Fibroblast of peridontal ligament (primary cell): ENCODE results near the gene MRPL9.

ENCODE experiments used
- DNase-seq: peaks from one replicate; pipeline ENCODE4 v3.0.0-alpha.2; 2010; ENCODE audit errors: extremely low read depth

Gene MRPL9

GRCh38 chr1:151762941-151763921 lies at the start of gene MRPL9:
Gene MRPL9, minus strand, starts transcription at chr1:151763496. Its CDS starts 17 bp downstream, at chr1:151763479.
- peak; percentile 66 for DNase-seq

- no peak for DNase-seq
Observed at GRCh38 chr1:151811181-151811580, 47.9 kb upstream of the MRPL9 start.

- no peak for DNase-seq
Observed at GRCh38 chr1:151809985-151810556, 46.8 kb upstream of the MRPL9 start.

GRCh38 chr1:151809290-151809984 lies 46.1 kb upstream of the MRPL9 start:
- DNase-seq = no peak

- DNase-seq = no peak
Observed at GRCh38 chr1:151807766-151808165, 44.5 kb upstream of the MRPL9 start.

- no peak for DNase-seq
Observed at GRCh38 chr1:151807131-151807530, 43.8 kb upstream of the MRPL9 start.

- no peak for DNase-seq
Observed at GRCh38 chr1:151806170-151806569, 42.9 kb upstream of the MRPL9 start.

- DNase-seq = no peak
Observed at GRCh38 chr1:151805066-151805820, 41.9 kb upstream of the MRPL9 start, which contains the start of gene LINGO4. Gene LINGO4, minus strand, starts transcription at chr1:151805419. Its CDS starts 2,715 bp downstream, at chr1:151802704.

- no peak for DNase-seq
Observed at GRCh38 chr1:151803915-151804314, 40.6 kb upstream of the MRPL9 start.

- no peak for DNase-seq
Observed at GRCh38 chr1:151803164-151803563, 39.9 kb upstream of the MRPL9 start.

- no peak for DNase-seq
Observed at GRCh38 chr1:151802372-151802771, 39.1 kb upstream of the MRPL9 start.

GRCh38 chr1:151801846-151802245 lies 38.5 kb upstream of the MRPL9 start:
- no peak for DNase-seq

GRCh38 chr1:151801310-151801820 lies 38.1 kb upstream of the MRPL9 start:
- DNase-seq = no peak

GRCh38 chr1:151800830-151801229 lies 37.5 kb upstream of the MRPL9 start:
- no peak for DNase-seq

- DNase-seq = peak; percentile 5
Observed at GRCh38 chr1:151799179-151800022, 36.1 kb upstream of the MRPL9 start.

GRCh38 chr1:151798571-151798970 lies 35.3 kb upstream of the MRPL9 start:
- no peak for DNase-seq

GRCh38 chr1:151790940-151791651 lies 27.8 kb upstream of the MRPL9 start:
- DNase-seq = no peak

- DNase-seq = peak; percentile 98
Observed at GRCh38 chr1:151790071-151790939, 27.0 kb upstream of the MRPL9 start, which contains the start of gene TDRKH. Gene TDRKH, minus strand, starts transcription at chr1:151790500. Its CDS starts 7,478 bp downstream, at chr1:151783022.

GRCh38 chr1:151787689-151788088 lies 24.4 kb upstream of the MRPL9 start:
- DNase-seq = no peak
